Kidney epithelial cell (primary cell): Measurements from ENCODE around the gene FAH. TPM values are rescaled to one million over a fixed set of nuclear protein-coding genes. Genes with fewer than 3 reads are reported as not detected.
"Not testable (repeated sequence)": the region's sequence is repeated elsewhere in the genome, so short reads cannot be mapped to it uniquely, and the experiment has no call there.

Source experiments
- DNase-seq: peaks from one replicate; pipeline ENCODE4 v3.0.0-alpha.2; 2010; ENCODE audit warnings: low read depth
- H3K27me3 ChIP-seq: 2 replicates; pipeline ENCODE4 v1.6.0; 2011; ENCODE audit warnings: low read length; ENCODE audit not compliant: control insufficient read depth, insufficient read depth
- H3K36me3 ChIP-seq: 2 replicates; pipeline ENCODE4 v1.5.1; 2011; ENCODE audit warnings: low read length; ENCODE audit not compliant: control insufficient read depth, insufficient read depth
- H3K4me3 ChIP-seq: 2 replicates; pipeline ENCODE4 v1.5.1; 2011; ENCODE audit warnings: low read depth, mild to moderate bottlenecking, control low read depth, low read length
- total RNA-seq: library from RNA; depleted of rRNA; stranded (reverse); fragments of >200 nt; gene quantifications from 2 replicates; pipeline ENCODE4 v1.2.3, GENCODE V29; 2015
- TF ChIP-seq, protein P1 (sequence below): IDR thresholded peaks from 2 replicates; pipeline ENCODE4 v1.5.1; 2011; ENCODE audit warnings: mild to moderate bottlenecking, moderate library complexity, low read length, control low read depth, inconsistent platforms; ENCODE audit not compliant: insufficient read depth, poor library complexity, severe bottlenecking

The FAH gene
- total RNA-seq, 1 donor from 2014 or later: 21.1 TPM

DNA sequence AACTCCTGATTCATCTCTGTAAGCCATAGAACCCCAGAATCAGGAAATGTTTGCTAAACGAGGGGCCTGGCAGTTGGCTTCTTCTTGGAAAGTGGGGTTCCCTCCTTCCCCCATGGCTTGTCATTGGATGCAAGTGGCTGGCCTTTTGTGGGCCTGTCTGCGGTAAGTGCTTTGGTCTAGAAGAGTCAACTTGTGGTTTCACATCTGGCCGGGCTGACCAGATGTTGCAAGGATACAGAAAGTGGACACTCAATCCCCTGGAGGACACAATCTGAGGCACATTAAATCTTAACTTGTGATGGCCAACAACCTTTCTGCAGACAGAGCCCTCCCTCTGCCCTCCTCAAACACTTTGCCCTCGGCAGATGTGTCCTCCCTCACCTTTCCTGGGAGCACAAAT lies 1.1 kb downstream of the FAH start:
- no peak for DNase-seq
- TF ChIP-seq, protein P1, sequence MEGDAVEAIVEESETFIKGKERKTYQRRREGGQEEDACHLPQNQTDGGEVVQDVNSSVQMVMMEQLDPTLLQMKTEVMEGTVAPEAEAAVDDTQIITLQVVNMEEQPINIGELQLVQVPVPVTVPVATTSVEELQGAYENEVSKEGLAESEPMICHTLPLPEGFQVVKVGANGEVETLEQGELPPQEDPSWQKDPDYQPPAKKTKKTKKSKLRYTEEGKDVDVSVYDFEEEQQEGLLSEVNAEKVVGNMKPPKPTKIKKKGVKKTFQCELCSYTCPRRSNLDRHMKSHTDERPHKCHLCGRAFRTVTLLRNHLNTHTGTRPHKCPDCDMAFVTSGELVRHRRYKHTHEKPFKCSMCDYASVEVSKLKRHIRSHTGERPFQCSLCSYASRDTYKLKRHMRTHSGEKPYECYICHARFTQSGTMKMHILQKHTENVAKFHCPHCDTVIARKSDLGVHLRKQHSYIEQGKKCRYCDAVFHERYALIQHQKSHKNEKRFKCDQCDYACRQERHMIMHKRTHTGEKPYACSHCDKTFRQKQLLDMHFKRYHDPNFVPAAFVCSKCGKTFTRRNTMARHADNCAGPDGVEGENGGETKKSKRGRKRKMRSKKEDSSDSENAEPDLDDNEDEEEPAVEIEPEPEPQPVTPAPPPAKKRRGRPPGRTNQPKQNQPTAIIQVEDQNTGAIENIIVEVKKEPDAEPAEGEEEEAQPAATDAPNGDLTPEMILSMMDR: no peak
- no peak overlapping the region for H3K4me3 ChIP-seq

GRCh38 chr15:80154336-80154735 lies 1.5 kb downstream of the FAH start:
- TF ChIP-seq, protein P1: no peak
- no peak for DNase-seq
- no peaks in the 10 kb centered on the region for H3K27me3 ChIP-seq
- H3K4me3 ChIP-seq: no peak overlapping the region
- no peaks in the 10 kb centered on the region for H3K36me3 ChIP-seq

More for the DNA sequence above, 1.1 kb downstream of the FAH start:
- Histone ChIP-seq H3K36me3 (no peaks in the 10 kb centered on the region), H3K27me3 (no peaks in the 10 kb centered on the region)

- no peak overlapping the region for H3K4me3 ChIP-seq
- DNase-seq: no peak
- TF ChIP-seq, protein P1: no peak
- H3K36me3 ChIP-seq: peaks cover 1% of the 10 kb centered on the region
- no peaks in the 10 kb centered on the region for H3K27me3 ChIP-seq
Measured at GRCh38 chr15:80155001-80155377, 2.2 kb downstream of the FAH start.

- DNase-seq: peak; percentile 61
- not testable (repeated sequence) for H3K4me3 ChIP-seq, H3K36me3 ChIP-seq, H3K27me3 ChIP-seq
Measured at GRCh38 chr15:80155378-80156175, 2.8 kb downstream of the FAH start.

DNA sequence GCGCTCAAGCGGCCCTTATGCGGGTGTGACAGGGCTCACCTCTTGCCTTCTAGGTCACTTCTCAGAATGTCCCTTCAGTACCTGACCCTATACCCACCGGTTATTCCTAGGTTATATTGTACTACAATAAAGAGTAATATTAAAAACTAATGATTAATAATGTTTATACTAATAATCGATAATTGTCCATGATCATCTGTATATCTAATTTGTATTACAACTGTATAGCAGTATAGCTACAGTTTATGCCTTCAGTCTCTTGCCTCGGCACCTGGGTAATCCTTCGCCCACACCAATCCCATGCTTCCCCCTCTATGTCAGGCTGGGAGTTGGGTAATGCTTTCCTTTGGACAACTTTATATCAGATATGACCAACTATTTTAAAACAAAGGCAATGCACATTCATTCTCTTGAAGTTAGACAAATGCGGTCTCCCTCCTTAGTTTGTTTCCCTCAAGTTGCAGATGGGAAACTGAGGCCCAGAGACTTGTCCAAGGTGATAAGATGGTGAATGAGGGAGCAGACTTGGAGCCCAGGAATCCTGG lies 3.4 kb downstream of the FAH start:
- Histone ChIP-seq H3K36me3 (peaks cover 1% of the 10 kb centered on the region), H3K27me3 (no peaks in the 10 kb centered on the region), H3K4me3 (no peak overlapping the region)
- TF ChIP-seq, protein P1: no peak
- no peak for DNase-seq

- Histone ChIP-seq H3K4me3 (no peak overlapping the region), H3K36me3 (peaks cover 2% of the 10 kb centered on the region), H3K27me3 (no peaks in the 10 kb centered on the region)
- DNase-seq: no peak
- TF ChIP-seq, protein P1: no peak
Measured at GRCh38 chr15:80157215-80157614, 4.4 kb downstream of the FAH start.
